DMS153 treated with DMSO at 0.1 percent for 48 hours (cell line): ENCODE data around the gene HHATL.

Source experiments
- DNase-seq: peaks from one replicate; lab custom pipeline; 2025; ENCODE audit not compliant: unreplicated experiment; lab: John Stamatoyannopoulos, UW

HHATL gene

GRCh38 chr3:42702066-42702951 lies at the start of gene HHATL:
TSS of gene HHATL (minus strand) at chr3:42702798. CDS start at chr3:42700826, 1,972 bp downstream.
- no peak for DNase-seq

GRCh38 chr3:42751609-42752008 lies 49.0 kb upstream of the HHATL start:
- DNase-seq = no peak

GRCh38 chr3:42750834-42751233 lies 48.2 kb upstream of the HHATL start:
- DNase-seq = no peak

- no peak for DNase-seq
Measured at GRCh38 chr3:42749753-42750231, 47.2 kb upstream of the HHATL start.

- no peak for DNase-seq
Measured at GRCh38 chr3:42749025-42749752, 46.6 kb upstream of the HHATL start.

- no peak for DNase-seq
Measured at GRCh38 chr3:42747581-42747980, 45.0 kb upstream of the HHATL start.

GRCh38 chr3:42746455-42747450 lies 44.2 kb upstream of the HHATL start:
- no peak for DNase-seq

GRCh38 chr3:42745776-42746454 lies 43.3 kb upstream of the HHATL start:
- DNase-seq = no peak

- DNase-seq = no peak
Measured at GRCh38 chr3:42745291-42745745, 42.7 kb upstream of the HHATL start.

GRCh38 chr3:42743204-42743995 lies 40.8 kb upstream of the HHATL start:
- DNase-seq = no peak

- DNase-seq = no peak
Measured at GRCh38 chr3:42742688-42743087, 40.1 kb upstream of the HHATL start.

- DNase-seq = no peak
Measured at GRCh38 chr3:42742259-42742658, 39.7 kb upstream of the HHATL start.

GRCh38 chr3:42741796-42742195 lies 39.2 kb upstream of the HHATL start:
- DNase-seq = no peak

GRCh38 chr3:42739401-42740158 lies 37.0 kb upstream of the HHATL start:
- DNase-seq = no peak

GRCh38 chr3:42736531-42736930 lies 33.9 kb upstream of the HHATL start:
- DNase-seq = no peak

GRCh38 chr3:42736081-42736480 lies 33.5 kb upstream of the HHATL start:
- DNase-seq = no peak

- DNase-seq = no peak
Measured at GRCh38 chr3:42735615-42736014, 33.0 kb upstream of the HHATL start.

GRCh38 chr3:42735019-42735418 lies 32.4 kb upstream of the HHATL start:
- no peak for DNase-seq
